ENCODE data around the gene ACVR1B.
A peak's percentile ranks its signal among the peaks of the same experiment; 100 is the strongest.

Gene ACVR1B

GRCh38 chr12:52037248-52037861 lies 85.9 kb downstream of the ACVR1B start:
- H3K27me3 ChIP-seq (ENCODE audit: control insufficient read depth, insufficient read depth, low read length), result peaks cover 63% of the 10 kb centered on the region
- H3K36me3 ChIP-seq (ENCODE audit: control insufficient read depth, insufficient read depth, low read length), result no peaks in the 10 kb centered on the region
- H3K4me3 ChIP-seq (ENCODE audit: low read depth, low read length), result peak overlapping the region; percentile 64
- peak overlapping the region; percentile 47 for H3K9ac ChIP-seq (ENCODE audit: low read depth, low read length)
- H3K4me1 ChIP-seq (ENCODE audit: control insufficient read depth, insufficient read depth, low read length), result peaks cover 11% of the 10 kb centered on the region
- no peaks in the 10 kb centered on the region for H3K9me3 ChIP-seq (ENCODE audit: control insufficient read depth, insufficient read depth, low read length)

GRCh38 chr12:52038447-52038846 lies 86.9 kb downstream of the ACVR1B start:
- H3K9me3 ChIP-seq (ENCODE audit: control insufficient read depth, insufficient read depth, low read length), result no peaks in the 10 kb centered on the region
- H3K9ac ChIP-seq (ENCODE audit: low read depth, low read length), result no peak overlapping the region
- H3K4me1 ChIP-seq (ENCODE audit: control insufficient read depth, insufficient read depth, low read length), result peaks cover 8% of the 10 kb centered on the region
- H3K4me3 ChIP-seq (ENCODE audit: low read depth, low read length), result no peak overlapping the region
- peaks cover 57% of the 10 kb centered on the region for H3K27me3 ChIP-seq (ENCODE audit: control insufficient read depth, insufficient read depth, low read length)
- H3K36me3 ChIP-seq (ENCODE audit: control insufficient read depth, insufficient read depth, low read length), result no peaks in the 10 kb centered on the region

GRCh38 chr12:52041035-52041434 lies 89.5 kb downstream of the ACVR1B start:
- no peak overlapping the region for H3K4me3 ChIP-seq (ENCODE audit: low read depth, low read length)
- H3K36me3 ChIP-seq (ENCODE audit: control insufficient read depth, insufficient read depth, low read length), result peaks cover 3% of the 10 kb centered on the region
- H3K9ac ChIP-seq (ENCODE audit: low read depth, low read length), result no peak overlapping the region
- H3K27me3 ChIP-seq (ENCODE audit: control insufficient read depth, insufficient read depth, low read length), result peaks cover 31% of the 10 kb centered on the region
- peaks cover 8% of the 10 kb centered on the region for H3K4me1 ChIP-seq (ENCODE audit: control insufficient read depth, insufficient read depth, low read length)
- H3K9me3 ChIP-seq (ENCODE audit: control insufficient read depth, insufficient read depth, low read length), result no peaks in the 10 kb centered on the region

- H3K9me3 ChIP-seq (ENCODE audit: control insufficient read depth, insufficient read depth, low read length), result no peaks in the 10 kb centered on the region
- peaks cover 3% of the 10 kb centered on the region for H3K36me3 ChIP-seq (ENCODE audit: control insufficient read depth, insufficient read depth, low read length)
- H3K27me3 ChIP-seq (ENCODE audit: control insufficient read depth, insufficient read depth, low read length), result peaks cover 24% of the 10 kb centered on the region
- H3K4me3 ChIP-seq (ENCODE audit: low read depth, low read length), result no peak overlapping the region
- H3K9ac ChIP-seq (ENCODE audit: low read depth, low read length), result no peak overlapping the region
- peaks cover 3% of the 10 kb centered on the region for H3K4me1 ChIP-seq (ENCODE audit: control insufficient read depth, insufficient read depth, low read length)
Observed at GRCh38 chr12:52041695-52042123, 90.2 kb downstream of the ACVR1B start.

- Histone ChIP-seq H3K4me1 (ENCODE audit: control insufficient read depth, insufficient read depth, low read length) (peaks cover 3% of the 10 kb centered on the region), H3K9me3 (ENCODE audit: control insufficient read depth, insufficient read depth, low read length) (no peaks in the 10 kb centered on the region), H3K36me3 (ENCODE audit: control insufficient read depth, insufficient read depth, low read length) (peaks cover 3% of the 10 kb centered on the region), H3K27me3 (ENCODE audit: control insufficient read depth, insufficient read depth, low read length) (peaks cover 29% of the 10 kb centered on the region), H3K9ac (ENCODE audit: low read depth, low read length) (no peak overlapping the region), H3K4me3 (ENCODE audit: low read depth, low read length) (no peak overlapping the region)
Observed at GRCh38 chr12:52042706-52043385, 91.3 kb downstream of the ACVR1B start.

- H3K4me1 ChIP-seq (ENCODE audit: control insufficient read depth, insufficient read depth, low read length), result peaks cover 3% of the 10 kb centered on the region
- no peaks in the 10 kb centered on the region for H3K9me3 ChIP-seq (ENCODE audit: control insufficient read depth, insufficient read depth, low read length)
Observed at GRCh38 chr12:52043386-52044212, 92.1 kb downstream of the ACVR1B start.

GRCh38 chr12:52044292-52044983 lies 92.9 kb downstream of the ACVR1B start:
- peaks cover 3% of the 10 kb centered on the region for H3K4me1 ChIP-seq (ENCODE audit: control insufficient read depth, insufficient read depth, low read length)
- peaks cover 31% of the 10 kb centered on the region for H3K27me3 ChIP-seq (ENCODE audit: control insufficient read depth, insufficient read depth, low read length)
- no peak overlapping the region for H3K4me3 ChIP-seq (ENCODE audit: low read depth, low read length)
- no peak overlapping the region for H3K9ac ChIP-seq (ENCODE audit: low read depth, low read length)
- H3K36me3 ChIP-seq (ENCODE audit: control insufficient read depth, insufficient read depth, low read length), result peaks cover 3% of the 10 kb centered on the region
- no peaks in the 10 kb centered on the region for H3K9me3 ChIP-seq (ENCODE audit: control insufficient read depth, insufficient read depth, low read length)

More at GRCh38 chr12:52043386-52044212, 92.1 kb downstream of the ACVR1B start:
- no peak overlapping the region for H3K4me3 ChIP-seq (ENCODE audit: low read depth, low read length)
- H3K27me3 ChIP-seq (ENCODE audit: control insufficient read depth, insufficient read depth, low read length), result peaks cover 29% of the 10 kb centered on the region
- H3K9ac ChIP-seq (ENCODE audit: low read depth, low read length), result no peak overlapping the region
- peaks cover 3% of the 10 kb centered on the region for H3K36me3 ChIP-seq (ENCODE audit: control insufficient read depth, insufficient read depth, low read length)

- H3K4me3 ChIP-seq (ENCODE audit: low read depth, low read length), result no peak overlapping the region
- H3K4me1 ChIP-seq (ENCODE audit: control insufficient read depth, insufficient read depth, low read length), result peaks cover 3% of the 10 kb centered on the region
- peaks cover 35% of the 10 kb centered on the region for H3K27me3 ChIP-seq (ENCODE audit: control insufficient read depth, insufficient read depth, low read length)
- H3K36me3 ChIP-seq (ENCODE audit: control insufficient read depth, insufficient read depth, low read length), result peaks cover 3% of the 10 kb centered on the region
- H3K9ac ChIP-seq (ENCODE audit: low read depth, low read length), result no peak overlapping the region
- H3K9me3 ChIP-seq (ENCODE audit: control insufficient read depth, insufficient read depth, low read length), result no peaks in the 10 kb centered on the region
Observed at GRCh38 chr12:52045794-52046199, 94.3 kb downstream of the ACVR1B start.

Measured in iPS-15b (cell line).